SK-N-DZ (cell line): Measurements from ENCODE around the gene AP1M1.
"Not testable (repeated sequence)": the region's sequence is repeated elsewhere in the genome, so short reads cannot be mapped to it uniquely, and the experiment has no call there.

Experiments
- DNase-seq: peaks from one replicate; pipeline ENCODE4 v3.0.0-alpha.2; 2015; ENCODE audit warnings: low spot score

AP1M1 gene

DNA sequence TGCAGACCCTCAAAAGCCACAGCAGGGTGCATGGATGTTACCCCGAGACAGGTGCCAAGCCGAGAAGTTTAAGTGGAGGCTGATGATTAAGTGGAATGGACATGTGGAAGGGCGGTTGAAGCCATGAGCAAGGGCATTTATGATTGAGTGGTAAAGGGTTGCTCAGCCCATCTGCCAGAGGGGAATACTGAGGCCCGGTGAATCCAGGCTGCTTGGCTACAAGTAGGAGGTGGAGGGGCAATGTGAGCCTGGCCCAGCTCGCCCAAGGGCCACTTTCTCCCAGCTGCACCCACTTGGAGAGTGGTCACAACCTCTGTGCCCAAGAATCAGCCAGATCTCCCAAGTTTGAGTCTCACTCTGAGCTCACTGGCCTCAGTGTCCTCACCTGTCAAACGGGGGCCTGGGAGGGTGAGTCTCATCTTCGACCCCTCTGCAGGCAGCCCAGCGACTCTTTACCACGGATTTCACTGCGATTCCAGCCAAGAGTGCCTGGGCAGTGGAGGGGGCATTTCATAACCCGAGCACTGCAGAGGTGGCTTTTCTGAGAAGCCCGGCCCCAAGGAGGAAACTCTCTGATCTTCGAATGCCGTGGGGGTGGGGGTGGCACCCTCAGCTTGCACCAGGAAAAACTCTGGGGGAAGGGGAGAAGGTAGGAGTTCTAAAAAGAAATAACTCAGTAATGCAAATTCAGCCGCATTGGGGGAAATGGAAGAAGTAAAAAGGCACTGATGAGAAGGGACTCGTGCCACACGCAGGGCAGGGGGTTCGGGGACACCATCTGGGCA lies 64.1 kb downstream of the AP1M1 start:
- no peak for DNase-seq

- DNase-seq = no peak
Measured at GRCh38 chr19:16262618-16263017, 64.9 kb downstream of the AP1M1 start.

- no peak for DNase-seq
Measured at GRCh38 chr19:16263141-16263761, 65.5 kb downstream of the AP1M1 start.

- no peak for DNase-seq
Measured at GRCh38 chr19:16265205-16265604, 67.5 kb downstream of the AP1M1 start.

DNA sequence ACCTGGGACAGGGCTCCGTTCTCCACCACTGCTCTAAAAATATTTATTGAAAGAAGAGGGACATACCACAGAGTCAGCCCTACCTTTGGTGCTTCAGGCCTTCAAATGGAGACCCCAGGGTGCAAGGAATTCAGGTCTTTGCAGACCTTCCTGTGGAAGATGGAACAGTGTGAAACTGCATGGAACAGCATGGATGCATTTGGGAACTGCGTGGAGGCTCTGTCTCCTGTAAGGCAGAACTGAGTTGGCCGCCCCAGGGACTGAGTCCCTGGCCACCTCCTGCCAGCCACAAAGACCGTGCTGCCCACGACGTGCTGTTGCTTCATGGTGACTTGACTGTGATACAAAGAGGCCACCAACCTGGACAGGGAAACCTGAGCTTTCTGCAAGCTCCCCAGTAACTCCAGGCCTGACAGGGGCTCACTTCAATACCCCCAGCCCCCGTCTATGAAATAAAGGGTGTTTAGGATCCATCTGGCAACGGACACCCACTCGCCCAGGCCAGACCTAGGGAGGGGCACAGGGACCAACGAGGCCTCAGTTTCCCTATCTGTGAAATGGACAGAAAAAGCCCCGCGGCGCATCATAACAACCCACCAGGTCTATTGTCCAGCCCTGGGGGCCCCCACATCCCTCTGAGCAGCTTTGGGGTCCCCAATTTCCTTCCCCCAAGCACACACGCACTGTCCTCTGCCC lies 68.3 kb downstream of the AP1M1 start:
- no peak for DNase-seq

GRCh38 chr19:16266586-16266942 lies 68.9 kb downstream of the AP1M1 start:
- DNase-seq = no peak

DNA sequence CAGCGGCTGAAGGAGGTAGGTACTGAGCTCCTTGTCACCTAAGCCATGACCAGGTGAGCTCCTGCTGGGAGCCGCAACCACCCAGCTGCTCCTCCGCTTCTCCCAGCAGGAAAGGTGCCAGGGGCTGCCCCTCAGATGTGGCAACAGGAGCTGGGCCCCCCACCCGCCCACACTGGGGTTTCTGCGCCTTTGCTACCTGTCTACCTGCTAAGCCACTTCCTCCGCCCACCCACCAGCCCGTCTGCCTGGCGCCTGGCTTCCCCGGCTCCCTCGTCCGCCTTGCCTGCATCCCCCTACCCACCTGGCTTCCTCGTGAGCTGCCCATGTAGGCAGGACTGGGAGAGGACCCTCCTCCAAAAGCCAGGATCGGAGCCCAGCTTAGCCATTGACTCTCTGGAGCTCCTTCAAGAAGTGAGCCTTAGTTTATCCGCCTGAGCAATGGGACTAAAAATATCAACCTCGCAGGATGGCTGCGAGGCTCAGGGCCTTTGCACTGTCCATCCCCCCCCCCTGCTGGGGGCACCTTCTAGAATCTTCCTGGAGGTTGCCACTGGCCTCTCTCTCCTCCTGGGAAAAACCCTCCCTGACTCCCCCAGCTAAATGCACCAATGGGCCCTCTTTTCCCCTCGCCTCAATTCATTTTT lies 71.1 kb downstream of the AP1M1 start:
- no peak for DNase-seq

DNA sequence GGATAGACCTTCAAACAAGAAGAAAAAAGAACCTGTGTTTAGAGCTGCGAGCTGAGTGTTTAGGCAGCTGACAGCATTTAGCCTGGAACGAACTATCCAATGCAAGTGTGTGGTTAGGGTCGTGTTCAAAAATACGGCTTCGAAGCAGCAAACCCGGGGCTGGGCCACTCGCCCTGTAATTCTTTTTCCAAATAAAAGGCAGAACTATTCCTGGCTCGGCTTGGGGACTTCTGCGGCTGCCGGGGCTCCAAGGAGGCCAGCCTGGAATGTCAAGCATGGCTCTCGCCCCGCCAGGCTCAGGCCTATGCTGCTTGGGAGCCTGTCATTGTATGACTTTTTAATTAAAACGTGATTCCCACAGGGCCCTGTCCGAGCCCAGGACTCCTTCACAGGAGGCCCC lies 75.2 kb downstream of the AP1M1 start:
- no peak for DNase-seq

- no peak for DNase-seq
Measured at GRCh38 chr19:16274447-16274846, 76.7 kb downstream of the AP1M1 start.

GRCh38 chr19:16280306-16280705 lies 82.6 kb downstream of the AP1M1 start:
- DNase-seq = no peak

DNA sequence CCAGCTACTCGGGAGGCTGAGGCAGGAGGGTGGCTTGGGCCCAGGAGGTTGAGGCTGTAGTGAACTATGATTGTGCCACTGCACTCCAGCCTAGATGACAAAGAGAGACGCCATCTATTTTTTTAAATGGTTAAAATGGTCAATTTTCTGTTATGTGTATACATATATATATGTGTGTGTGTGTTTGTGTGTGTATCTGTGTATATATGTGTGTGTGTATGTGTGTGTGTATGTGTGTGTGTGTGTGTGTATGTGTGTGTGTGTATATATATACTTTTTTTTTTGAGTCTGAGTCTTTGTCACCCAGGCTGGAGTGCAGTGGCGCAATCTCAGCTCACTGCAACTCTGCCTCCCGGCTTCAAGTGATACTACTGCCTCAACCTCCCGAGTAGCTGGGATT lies 84.0 kb downstream of the AP1M1 start:
- DNase-seq = no peak

- DNase-seq = no peak
Measured at GRCh38 chr19:16283210-16284061, 85.7 kb downstream of the AP1M1 start.

DNA sequence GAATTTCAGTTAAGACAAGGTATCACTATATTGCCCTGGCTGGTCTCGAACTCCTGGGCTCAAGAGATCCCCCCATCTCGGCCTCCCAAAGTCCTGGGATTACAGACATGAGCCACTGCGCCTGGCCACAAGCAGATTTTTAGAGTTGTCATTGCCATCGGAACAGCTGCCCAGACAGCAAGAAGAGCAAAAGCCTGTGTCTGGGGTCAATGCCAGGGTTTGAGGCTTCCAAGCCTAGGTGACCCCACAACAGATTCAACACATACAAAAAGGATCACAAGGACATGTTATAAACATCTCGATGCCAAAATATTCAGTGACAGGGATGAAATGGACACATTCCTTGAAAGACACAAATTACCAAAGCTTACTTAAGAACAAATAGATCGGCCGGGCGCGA lies 86.8 kb downstream of the AP1M1 start:
- DNase-seq = no peak

DNA sequence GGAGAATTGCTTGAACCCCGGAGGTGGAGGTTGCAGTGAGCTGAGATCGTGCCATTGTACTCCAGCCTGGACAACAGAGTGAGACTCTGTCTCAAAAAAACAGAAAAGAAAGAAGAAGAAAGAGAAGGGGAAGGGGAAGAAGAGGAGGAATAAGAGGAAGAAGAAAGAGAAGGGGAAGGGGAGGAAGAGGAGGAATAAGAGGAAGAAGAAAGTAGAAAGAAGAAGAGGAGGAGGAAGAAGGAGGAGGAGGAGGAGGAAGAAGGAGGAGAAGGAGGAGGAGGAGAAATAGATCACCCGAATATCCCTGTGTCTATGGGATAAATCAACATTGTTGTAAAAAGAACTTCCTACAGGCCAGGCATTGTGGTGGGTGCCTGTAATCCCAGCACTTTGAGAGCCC lies 87.4 kb downstream of the AP1M1 start:
- not testable (repeated sequence) for DNase-seq

- no peak for DNase-seq
Measured at GRCh38 chr19:16285769-16286498, 88.2 kb downstream of the AP1M1 start.

GRCh38 chr19:16288544-16288943 lies 90.8 kb downstream of the AP1M1 start:
- no peak for DNase-seq

- DNase-seq = no peak
Measured at GRCh38 chr19:16289594-16289993, 91.9 kb downstream of the AP1M1 start.

DNA sequence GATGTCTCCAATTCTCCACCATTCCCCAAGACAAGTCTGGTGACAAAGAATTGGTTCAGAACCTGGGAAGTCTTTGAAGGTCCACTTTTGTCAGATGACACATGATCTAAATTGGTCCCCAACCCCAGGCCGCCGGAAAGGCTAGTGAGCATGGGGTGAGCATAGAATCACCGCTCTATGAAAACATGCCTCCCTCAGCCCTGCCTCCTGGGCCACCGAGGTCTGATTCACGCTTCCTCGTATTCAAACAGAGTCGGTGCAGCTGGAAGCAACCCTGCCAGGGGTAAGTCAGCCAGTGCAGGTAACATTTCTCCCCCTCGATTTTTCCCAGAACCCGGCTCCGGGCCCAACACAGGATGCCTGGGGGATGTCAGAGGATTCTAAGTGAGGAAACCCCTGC lies 93.0 kb downstream of the AP1M1 start:
- no peak for DNase-seq

GRCh38 chr19:16293118-16294091 lies 95.7 kb downstream of the AP1M1 start:
- DNase-seq = no peak

DNA sequence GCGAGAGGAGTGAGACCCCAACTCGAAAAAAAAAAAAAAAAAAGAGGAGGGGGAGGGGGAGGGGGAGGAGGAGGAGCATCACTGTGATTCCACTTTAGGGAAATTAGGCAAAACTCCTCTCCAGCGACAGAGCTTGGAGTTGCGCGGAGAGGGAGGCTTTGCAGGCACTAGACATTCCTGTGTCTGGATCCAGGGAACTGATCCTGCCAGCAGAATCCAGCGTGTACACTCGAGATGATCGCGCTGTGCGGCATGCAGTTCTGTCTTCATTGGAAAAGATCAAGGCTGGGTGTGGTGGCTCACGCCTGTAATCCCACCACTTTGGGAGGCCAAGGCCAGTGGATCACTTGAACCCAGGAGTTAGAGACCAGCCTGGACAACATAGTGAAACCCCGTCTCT lies 97.3 kb downstream of the AP1M1 start:
- DNase-seq = no peak
